Stimulated activated CD8-positive, alpha-beta memory T cell treated with anti-CD3 and anti-CD28 coated beads, Interleukin-12 subunit alpha, Interleukin-12 subunit beta, amount 100 ng/mL, for 24 hours (primary cell): ENCODE results near the gene SLC39A1.

Source experiments
- DNase-seq: peaks from one replicate; pipeline ENCODE4 v3.0.0-alpha.2; 2020; ENCODE audit errors: extremely low read depth

The SLC39A1 gene

DNA sequence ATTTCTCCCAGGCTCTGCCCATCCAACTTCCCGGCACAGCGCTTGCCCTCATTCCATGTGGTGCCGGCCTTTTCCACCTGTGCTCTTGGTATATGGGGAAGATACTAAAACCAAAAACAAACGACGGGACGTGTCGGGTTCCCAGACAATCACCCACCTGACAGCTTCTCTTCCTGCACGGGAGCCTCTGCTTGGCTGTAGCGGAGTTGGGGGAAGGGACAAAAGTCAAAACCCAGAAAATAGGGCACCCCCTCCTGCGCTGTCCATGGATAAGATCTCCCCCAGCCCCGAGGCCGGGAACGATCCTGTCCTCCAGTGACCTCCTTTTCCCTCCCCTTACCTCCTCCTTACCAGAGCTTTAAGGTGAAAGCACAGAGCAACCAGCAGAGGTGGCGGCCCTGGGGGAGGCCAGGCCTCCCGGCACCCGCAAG lies 13.5 kb upstream of the SLC39A1 start:
- DNase-seq, result no peak

DNA sequence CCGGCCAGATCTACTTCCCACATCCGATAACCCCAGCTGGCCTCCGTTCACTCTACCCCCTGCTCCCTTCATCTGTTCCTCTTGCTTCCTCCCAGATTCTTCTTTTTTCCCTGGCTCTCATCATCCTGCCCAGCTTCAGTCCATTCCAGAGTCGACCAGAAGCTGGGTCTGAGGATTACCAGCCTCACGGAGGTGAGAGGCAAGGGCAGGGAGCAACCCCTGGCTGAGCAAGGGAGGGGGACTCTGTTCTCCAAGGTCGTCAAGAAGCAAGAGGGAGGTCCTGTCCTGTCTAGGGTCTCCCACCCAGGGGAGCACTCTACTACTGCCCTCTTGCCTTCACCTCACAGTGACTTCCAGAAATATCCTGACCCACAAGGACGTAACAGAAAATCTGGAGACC lies 10.2 kb upstream of the SLC39A1 start:
- no peak for DNase-seq

DNA sequence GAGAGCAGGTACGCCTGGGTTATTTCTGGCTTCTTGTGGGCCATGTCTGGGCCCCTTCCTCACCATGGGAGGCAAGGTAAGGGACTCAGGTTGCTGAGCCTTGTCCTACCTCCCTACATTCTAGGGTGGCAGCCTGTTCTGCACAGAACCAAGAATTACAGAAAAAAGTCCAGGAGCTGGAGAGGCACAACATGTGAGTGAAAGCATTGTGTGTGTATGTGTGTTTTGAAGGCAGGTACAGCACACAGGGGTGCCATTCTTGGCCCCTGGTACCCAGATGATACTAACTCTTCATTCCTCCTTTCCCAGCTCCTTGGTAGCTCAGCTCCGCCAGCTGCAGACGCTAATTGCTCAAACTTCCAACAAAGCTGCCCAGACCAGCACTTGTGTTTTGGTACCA lies 9.7 kb upstream of the SLC39A1 start:
- DNase-seq, result no peak

DNA sequence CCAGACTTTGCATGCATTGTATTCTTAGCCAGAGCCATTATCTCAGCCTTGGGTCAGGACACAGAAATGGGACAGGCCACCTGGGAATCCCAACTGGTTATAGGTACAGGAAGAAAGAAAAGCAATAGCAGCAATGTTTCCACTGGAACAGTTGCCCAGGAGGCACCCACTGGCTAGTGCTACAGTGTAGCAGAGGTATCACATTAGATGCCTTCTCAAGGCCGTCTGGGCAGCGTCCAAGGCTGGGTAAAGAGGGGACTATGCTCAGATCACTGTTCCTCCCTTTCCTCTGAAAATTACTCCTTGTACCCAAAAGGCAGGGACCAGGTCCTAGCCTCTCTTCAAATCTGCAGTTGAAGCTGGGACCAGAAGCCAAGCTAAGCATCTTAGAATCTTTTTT lies 7.0 kb upstream of the SLC39A1 start:
- no peak for DNase-seq

DNA sequence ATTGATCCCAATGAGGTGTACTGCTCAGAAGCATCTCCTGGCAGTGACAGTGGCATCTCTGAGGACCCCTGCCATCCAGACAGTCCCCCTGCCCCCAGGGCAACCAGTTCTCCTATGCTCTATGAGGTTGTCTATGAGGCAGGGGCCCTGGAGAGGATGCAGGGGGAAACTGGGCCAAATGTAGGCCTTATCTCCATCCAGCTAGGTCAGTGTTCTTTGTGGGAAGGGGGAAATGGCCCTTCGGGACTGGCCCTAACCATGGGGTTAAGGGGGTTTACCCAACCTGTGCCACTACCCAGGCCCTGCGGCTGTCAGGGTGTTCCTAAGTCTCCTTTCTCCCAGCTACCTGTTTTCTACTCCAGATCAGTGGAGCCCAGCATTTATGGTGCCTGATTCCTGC lies 5.6 kb upstream of the SLC39A1 start:
- DNase-seq, result no peak

DNA sequence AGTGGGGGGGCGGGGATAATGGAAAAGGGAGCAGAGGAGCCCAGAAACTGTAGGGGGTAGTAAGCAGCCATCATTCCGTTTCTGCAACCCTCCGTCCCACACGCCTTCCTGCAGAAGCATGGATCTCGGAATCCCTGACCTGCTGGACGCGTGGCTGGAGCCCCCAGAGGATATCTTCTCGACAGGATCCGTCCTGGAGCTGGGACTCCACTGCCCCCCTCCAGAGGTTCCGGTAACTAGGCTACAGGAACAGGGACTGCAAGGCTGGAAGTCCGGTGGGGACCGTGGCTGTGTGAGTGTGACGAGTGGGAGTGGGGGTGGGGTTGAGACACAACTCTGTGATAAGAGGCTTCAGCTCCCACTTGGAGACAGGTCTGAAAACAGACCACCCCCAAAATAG lies 5.1 kb upstream of the SLC39A1 start:
- no peak for DNase-seq

DNA sequence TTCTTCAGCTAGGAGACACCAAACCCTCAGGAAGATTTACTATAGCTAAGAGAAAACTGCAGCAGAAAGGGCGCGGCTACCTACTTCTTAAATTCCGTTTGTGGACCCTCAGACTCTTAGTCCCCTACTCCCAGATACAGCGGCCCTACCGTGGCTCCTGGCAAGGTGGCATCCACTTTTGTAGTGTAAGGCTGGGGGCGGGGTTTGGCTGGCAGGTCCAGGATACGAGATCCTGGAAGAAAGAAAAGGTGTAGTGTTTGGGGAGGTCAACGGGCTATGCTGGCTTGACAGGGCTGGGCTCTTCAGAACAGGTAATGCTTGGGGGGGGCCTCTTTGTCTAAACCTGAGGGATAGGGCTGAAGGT lies 4.6 kb upstream of the SLC39A1 start:
- no peak for DNase-seq

DNA sequence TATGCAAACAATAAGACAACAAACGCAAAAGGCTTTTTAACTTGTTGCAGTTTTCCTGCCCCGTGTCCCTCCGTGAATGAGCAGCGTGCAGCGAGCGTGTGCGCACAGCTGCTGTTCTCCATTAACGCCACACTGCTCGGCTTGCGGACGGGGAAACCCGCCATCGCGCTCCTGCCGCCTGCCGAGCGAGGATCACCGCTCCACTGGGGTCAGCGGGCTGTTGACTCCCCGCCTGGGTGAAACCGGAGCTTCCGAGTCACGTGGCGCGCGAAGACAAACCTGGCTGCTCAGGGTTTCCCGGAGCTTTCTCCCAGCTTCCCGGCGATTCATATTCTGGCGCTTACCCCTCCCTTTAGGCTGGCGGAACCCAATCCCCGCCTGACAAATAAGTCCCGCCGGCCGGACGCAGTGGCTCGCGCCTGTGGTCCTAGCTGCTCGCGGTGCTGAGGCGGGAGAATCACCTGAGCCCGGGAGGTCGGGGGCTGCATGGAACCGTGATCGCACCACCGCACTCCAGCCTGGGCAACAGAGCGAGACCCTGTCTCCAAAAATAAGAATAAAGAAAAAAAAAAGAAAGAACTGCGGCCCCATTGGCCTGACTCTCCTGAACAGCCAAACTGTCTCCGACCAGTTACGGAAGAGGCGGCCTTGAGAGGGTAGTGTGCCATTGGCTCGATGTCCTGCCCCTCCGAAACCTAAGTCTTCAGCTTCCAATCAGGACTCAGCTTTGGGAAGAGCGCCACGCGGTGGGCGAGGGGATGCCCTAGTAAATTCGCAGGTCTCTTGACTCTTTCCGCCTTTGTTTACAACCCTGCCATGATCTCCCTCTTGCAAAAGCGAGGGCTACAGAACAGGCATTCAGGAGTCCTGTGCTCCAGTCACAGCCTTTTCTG lies 4.0 kb upstream of the SLC39A1 start, which contains the start of gene CREB3L4:
Gene CREB3L4 (plus strand): TSS at position 796 of the 893 bp plus-strand sequence. CDS start 624 bp downstream, outside the sequence.
- DNase-seq, result no peak

DNA sequence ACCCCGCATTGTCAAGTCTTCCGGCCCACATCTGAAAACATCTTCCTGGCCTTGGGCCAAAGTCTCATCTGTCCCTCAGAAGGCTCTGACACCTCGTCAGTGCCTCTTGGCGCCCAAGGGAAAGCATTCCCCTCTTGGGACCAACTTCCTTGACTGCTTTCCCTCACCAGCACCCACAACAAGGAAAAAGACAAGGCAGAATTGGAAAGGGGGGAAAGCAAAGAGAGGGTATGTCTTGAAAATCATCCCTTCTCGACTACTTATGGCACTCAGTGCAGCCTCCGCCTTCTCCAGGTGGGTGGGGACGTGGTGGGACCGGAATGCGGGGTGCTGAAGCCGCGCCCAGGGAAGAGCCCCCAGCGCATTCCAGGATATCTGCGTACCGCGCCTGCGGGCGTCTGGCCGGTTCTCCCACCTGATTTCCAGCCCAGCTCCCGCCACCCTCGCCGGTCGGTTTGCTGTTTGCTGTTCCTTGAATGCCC lies 554 bp upstream of the SLC39A1 start:
- DNase-seq, result no peak

DNA sequence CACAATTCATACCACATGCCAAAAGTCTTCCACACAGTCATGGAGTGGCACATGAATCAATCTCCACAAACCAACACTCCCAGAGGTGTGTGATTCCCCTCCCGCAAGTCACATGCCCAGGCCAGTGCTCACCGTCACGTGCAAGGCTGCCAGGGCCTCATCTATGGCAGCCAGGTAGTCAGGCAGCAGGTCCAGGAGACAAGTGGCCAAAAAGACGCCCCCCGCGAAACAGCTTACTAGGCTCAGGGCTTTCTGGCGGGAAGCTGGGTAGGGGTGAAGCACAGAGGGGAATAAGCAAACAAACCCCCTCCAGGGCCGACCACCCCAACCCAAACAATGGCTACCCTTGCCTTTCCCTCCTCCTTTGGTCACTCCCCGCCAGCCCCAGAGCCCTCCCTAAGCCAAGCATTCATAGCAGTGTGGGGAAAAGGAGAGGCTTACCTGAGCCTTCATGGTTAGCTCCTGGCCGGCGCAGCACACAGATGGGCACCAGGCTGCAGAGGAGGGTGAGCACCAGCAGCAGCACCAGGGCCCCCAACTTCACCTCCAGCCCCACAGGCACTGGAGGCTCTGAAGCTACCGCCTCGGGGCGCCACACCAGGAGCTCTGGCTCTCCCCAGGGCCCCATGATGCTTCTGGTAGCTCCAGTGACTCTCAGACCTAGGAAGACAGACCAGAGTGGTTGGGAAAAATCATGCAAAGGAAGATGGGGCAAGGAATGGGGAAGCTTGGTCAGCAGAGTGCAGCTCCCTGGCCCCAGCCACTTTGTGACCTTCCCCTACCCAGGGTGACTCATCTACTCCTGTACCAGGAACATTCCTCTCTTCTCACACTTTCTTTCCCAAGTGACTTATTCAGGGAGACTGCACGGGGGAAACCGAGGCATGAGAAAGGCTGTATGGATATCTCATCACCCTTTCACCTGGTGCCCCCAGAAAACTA lies 978 bp downstream of the SLC39A1 start:
- DNase-seq, result no peak

DNA sequence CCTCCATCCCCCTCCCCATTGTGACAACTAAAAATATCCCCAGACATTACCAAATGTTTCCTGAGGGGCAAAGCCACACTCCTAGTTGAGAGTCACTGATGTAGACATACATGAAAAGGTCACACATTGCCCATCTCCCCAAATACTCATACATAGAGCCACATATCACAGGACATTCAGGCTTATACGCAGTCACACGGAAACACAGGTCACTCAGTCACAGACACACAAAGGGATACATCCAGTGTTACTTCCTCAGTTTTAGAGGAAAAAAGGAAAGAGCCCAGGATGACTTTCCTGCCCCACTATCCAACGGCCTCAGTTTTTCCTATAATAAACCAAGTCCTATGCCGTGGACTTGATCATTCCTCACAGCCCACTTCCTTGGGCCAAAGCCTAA lies 1.9 kb downstream of the SLC39A1 start:
- no peak for DNase-seq

DNA sequence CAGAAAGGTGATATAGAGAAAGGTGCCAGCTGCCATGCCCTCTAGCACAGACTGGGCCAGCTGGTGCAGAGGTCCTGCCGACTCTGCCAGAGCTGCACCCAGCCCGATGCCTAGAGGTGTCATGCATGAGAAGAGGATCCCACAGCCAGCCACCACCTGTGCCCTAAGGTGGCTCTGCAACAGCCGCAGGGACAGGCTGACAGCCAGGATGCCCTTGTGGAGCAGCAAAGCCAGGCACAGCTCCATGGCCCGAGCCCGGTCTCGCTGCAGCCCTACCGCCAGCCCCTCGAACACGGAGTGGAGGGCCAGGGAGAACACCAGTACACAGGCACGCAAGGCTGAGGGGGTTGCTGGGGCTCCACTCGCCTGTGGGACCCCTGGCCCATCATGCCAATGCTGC lies 3.1 kb downstream of the SLC39A1 start:
- DNase-seq, result no peak

DNA sequence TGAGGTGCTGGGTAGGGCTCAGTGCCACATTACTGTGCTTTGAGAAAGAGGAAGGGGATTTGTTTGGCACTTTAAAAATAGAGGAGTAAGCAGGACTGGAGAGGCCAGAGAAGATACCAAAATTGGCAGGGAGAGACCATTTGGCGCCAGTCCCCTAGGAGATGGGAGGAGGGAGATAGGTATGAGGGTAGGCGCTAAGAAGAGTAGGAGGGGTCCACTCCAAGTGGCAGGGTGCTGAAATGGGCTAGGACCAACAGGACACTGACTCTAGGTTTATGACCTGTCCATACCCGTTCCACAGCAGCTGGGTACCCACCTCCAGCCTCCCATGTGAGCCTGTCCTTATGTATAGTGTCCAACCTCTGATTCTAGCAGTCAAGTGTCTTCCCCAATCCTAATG lies 3.9 kb downstream of the SLC39A1 start:
- no peak for DNase-seq

DNA sequence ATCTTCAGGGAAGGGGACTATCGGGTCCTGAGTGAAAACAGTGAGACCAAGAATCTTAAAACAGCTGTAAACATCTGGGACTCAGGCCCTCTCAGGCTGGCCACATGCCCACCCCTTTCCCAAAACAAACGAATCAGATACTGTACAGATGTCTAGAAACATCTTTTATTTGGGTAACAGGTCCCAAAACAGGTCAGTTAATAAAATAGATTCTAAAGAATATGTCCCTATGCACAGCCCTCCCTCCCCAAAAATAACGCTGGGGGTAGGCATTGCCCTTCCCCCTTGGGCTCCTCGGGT lies 4.4 kb downstream of the SLC39A1 start:
- no peak for DNase-seq

DNA sequence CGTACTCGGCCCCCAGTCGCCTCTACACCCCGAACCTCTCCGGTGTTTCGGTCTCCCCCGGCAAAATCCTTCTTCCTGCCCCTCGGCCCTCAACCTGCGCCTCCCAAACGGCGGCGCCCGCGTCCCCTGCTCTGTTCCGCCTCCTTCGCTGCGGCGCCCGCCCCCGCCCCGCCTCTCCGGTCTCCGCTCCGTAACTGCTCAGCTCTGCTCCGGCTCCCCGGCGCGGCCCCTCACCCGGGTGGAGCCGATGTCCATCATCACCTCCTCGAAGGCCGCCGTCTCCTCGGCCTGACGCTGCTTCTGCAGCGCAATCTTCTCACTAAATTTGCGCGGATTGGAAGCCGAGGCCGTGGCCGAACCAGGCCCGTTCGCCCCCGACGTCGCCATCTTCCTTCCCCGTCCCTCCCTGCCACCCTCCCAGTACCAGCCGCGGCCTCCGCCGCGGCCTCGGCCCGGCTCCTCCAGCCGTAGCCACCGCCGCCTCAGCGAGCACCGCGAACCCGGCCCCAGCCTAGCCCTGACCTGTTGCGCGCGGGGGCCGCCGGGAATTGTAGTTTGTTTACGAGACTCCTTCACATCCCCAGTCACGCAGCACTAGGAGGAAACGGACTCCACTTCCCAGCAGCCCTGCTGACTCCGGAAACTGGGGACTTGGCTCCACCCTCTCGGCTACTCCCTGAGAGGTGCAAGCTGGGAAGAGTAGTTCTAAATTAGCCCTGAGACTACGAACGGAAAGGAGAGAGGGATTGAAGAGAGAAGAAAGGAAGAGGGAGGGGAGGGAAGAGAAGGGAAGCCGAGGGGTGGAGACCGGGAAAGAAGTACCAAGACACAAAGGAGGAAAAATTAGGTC lies 5.0 kb downstream of the SLC39A1 start, which contains the start of gene CRTC2:
Gene CRTC2 (minus strand): TSS at position 502 of the 850 bp plus-strand sequence. CDS start 115 bp downstream, at position 387.
- DNase-seq, result peak; percentile 94

DNA sequence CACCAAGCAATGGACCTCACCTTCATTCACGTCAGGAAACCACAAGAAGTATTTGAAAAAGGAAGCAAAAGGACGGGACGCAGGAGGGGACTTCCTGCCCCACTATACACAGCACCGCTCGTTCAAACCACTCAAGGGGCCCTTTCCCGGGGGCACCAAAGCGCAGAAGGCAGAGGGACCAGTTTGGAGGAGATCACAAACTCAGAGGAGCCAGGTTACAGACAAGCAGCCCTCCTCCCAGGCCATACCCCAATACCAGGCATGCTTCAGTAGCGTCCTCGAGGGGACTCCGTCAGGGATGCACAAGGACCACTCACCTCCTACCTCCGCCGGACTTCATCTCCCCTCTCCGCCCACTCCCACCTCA lies 5.6 kb downstream of the SLC39A1 start:
- DNase-seq, result no peak

DNA sequence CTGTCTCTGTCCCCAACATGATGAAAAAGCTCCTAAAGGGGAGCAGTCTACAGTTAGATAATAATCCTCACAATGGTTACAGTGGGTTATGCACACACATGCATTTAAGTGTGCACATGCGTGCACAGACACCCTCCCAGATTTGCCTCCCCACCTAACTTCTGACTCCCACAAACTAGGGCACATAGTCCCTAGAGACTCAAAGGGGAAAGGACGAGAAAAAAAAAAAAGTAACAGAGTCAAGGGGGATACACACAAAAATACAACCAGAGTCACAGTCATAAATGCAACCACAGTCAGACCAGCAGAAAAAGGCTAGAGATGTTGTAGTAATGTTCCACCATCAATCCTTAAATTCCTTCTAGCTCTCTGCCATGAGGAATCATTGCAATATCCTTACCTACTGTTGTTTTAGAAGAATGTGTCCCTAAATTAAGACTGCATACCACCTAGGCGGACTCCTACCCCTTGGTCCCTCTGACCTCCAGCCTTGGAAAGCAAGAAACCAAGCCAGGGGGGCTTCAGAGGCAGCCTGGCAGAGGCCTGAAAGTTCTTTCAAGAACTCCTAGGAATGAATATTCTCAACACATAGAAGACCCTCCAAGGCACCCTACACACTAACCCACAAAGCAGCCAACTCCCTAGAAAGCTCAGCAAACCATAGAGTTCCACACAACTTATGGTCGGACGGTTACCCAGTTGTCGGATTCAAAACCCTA lies 6.2 kb downstream of the SLC39A1 start:
- no peak for DNase-seq

DNA sequence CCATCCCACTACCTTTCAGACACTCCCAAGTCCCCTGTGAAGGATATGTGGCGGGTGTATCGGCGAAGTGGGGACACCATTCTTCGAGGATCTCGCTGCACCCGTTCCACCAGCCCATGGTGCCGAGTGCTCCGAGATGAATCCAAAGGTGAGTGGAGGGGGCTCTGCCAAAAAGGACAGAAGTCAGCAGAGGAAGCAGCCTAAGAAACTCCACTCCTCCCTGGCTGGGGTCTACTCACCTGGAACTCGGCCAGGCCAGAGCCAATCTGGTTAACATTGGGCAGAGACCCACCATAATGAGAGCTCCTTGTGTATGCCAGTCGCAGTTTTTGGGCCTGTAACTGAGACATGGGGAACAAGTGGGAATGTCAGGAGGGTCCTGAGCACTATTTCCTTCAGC lies 8.5 kb downstream of the SLC39A1 start:
- no peak for DNase-seq

DNA sequence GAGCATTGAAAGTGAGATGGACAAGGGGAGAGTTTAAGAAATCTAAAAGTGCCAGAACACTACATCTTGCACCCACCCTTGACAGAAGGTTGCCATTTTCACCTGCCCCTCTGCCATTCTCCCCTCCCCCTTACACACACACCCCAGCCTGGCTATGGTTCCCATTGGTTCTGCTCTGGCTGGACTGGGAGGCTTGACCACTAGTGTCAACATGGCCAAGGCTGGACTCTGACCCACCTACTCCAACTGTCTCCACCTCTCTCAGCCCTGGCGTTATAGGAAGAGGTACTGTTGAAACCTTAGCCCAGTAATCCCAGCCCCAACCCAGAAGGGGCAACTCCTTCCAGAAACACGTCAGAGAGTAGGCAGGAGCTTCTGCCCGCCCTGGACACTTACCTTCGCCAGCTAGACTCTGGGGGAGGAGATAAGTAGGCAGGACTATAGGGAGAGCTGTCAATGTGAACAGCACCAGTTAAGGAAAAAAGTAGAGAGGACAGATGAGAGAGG lies 9.4 kb downstream of the SLC39A1 start:
- no peak for DNase-seq

DNA sequence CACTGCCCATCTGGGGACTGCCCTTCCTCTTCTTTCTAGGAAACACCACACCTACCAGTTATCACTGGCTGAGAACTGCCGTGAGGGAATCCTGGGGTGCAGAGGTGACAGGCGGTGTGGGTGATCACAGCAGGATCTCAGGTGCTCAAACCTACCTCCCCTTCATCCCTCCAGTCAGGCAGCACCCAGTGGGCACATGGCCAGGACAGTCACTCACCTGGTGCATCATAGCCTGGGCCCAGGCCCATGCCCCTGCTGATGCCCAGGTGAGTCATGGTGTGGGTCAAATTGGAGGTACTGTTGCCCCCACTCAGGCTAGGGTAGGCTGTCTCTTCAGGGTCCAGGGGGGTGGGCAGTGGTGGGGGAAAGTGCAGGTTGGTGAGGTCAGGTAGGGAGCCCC lies 11.5 kb downstream of the SLC39A1 start:
- no peak for DNase-seq

DNA sequence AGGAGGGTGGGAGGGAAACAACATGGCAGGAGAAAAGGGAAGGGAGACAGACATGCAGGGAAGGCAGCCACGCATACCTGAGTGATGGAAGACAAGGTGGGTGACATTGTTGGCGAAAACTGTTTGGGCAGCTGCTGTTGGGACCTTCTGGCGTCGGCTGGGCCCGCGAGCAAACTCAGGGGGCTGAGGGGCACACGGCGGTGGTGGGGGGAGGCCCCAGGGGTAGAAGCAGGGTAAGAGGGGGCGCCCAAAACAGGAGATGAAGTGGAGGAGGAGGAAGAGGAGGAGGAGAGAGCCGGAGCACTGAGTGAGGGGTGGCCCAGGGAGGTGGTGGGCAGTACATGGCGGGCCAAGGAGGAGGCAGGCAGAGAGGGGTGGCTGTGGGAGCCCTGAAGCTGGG lies 12.2 kb downstream of the SLC39A1 start:
- DNase-seq, result no peak
